ENCODE data around the gene DOK4.

GRCh38 chr16:57470711-57471110 is 15.6 kb downstream of the DOK4 start:
- TF ChIP-seq CTCF (conservative IDR thresholded peaks at IDR 0.05; ENCODE audit: low read length) (no peak), EZH2phosphoT487 (IDR thresholded peaks at IDR 0.05; ENCODE audit: borderline replicate concordance) (no peak)
